Measurements from ENCODE around the gene UBE4B. TPM values are rescaled to one million over a fixed set of nuclear protein-coding genes. Genes with fewer than 3 reads are reported as not detected.

UBE4B gene
- total RNA-seq, 4 donors from 2014 or later: 31.2 to 48.6 (median 44.0) TPM

DNA sequence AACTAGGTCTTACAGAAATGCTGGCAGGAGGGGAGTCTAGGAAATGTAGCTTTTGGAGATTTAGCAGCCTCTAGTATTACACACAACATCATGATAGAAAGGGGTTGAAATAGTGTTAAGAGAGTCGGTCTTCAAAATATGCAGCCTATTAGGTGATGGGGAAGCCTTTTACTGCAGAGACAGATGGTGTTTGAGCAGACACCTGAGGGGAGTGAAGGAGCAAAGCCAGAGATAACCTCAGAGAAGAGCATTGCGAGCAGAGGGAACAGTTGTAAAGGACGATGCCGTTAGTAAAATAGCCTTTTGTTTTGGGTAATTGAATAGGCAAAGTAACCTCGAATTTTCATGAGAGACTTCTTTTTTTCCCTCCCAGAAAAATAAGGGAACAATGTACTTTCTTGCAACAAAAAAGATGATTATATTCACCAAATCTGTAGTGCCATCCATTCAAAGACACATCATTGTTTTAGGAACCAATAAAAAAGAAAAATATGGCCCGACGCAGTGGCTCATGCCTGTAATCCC lies 111.3 kb downstream of the UBE4B start:
- Histone ChIP-seq H3K27ac (peak overlapping the region in 1 of 4 donors; percentile 36), H3K9me3 (peaks cover 0 to 2% (median 0%) of the 10 kb centered on the region in 4 donors), H3K4me3 (no peak overlapping the region), H3K36me3 (peaks cover 0 to 76% (median 0%) of the 10 kb centered on the region in 3 donors), H3K4me1 (no peaks in the 10 kb centered on the region), H3K27me3 (no peaks in the 10 kb centered on the region)
- DNase-seq (ENCODE audit: low spot score in 2 of 2): no peak
- 47 to 61% methylated on average over 7 of the region's 7 CpGs for whole genome bisulfite sequencing, 2 donors
- no peak for TF ChIP-seq EP300 (IDR thresholded peaks at IDR 0.05)
- TF ChIP-seq POLR2A (IDR thresholded peaks at IDR 0.05): no peak
- TF ChIP-seq, protein P1, sequence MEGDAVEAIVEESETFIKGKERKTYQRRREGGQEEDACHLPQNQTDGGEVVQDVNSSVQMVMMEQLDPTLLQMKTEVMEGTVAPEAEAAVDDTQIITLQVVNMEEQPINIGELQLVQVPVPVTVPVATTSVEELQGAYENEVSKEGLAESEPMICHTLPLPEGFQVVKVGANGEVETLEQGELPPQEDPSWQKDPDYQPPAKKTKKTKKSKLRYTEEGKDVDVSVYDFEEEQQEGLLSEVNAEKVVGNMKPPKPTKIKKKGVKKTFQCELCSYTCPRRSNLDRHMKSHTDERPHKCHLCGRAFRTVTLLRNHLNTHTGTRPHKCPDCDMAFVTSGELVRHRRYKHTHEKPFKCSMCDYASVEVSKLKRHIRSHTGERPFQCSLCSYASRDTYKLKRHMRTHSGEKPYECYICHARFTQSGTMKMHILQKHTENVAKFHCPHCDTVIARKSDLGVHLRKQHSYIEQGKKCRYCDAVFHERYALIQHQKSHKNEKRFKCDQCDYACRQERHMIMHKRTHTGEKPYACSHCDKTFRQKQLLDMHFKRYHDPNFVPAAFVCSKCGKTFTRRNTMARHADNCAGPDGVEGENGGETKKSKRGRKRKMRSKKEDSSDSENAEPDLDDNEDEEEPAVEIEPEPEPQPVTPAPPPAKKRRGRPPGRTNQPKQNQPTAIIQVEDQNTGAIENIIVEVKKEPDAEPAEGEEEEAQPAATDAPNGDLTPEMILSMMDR (IDR thresholded peaks at IDR 0.05): no peak

DNA sequence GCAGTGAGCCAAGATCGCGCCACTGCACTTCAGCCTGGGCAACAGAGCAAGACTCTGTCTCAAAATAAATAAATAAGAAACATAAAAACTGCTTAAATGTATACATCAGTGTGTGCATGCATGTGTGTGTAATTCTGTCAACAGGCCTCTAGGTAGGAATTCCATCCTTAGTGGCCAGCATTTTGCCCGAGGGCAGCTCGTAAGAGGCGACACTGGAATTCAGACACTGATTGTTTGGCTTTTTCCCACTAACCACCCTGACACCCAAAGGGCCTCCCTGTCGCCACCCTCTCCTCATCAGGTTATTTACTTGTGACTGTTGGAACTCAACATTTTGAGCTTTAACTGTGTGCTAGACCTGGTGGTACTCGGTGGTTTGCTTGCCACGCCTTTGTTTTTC lies 113.6 kb downstream of the UBE4B start:
- no peaks in the 10 kb centered on the region for H3K9me3 ChIP-seq
- peaks cover 0 to 76% (median 0%) of the 10 kb centered on the region in 3 donors for H3K36me3 ChIP-seq
- no peak overlapping the region for H3K4me3 ChIP-seq
- H3K27me3 ChIP-seq: no peaks in the 10 kb centered on the region
- no peak for TF ChIP-seq EP300 (IDR thresholded peaks at IDR 0.05)
- TF ChIP-seq, protein P1 (IDR thresholded peaks at IDR 0.05): no peak
- TF ChIP-seq POLR2A (IDR thresholded peaks at IDR 0.05): no peak
- 92 to 94% methylated on average over 8 of the region's 8 CpGs for WGBS, 2 donors
- no peak overlapping the region for H3K27ac ChIP-seq
- DNase-seq (ENCODE audit: low spot score in 2 of 2): no peak
- H3K4me1 ChIP-seq: no peaks in the 10 kb centered on the region

DNA sequence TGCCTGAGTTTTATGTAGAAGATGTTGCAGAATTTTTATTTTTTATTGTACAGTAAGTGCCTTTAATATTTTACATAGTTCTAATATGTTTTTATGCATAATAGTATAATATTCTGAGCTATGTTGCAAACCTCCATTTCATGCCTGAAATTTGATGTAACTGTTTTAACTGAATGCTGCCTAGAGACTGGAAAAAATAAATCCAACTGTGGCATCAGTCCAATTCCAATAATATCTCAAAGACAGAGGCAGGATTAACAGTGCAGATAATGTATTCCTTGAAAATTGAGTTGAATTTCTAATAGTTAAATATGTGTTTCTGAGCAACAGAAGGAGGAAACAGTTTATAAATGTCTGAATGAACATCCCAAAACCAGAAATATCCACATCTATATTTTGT lies 116.5 kb downstream of the UBE4B start:
- peaks cover 0 to 85% (median 0%) of the 10 kb centered on the region in 3 donors for H3K36me3 ChIP-seq
- H3K9me3 ChIP-seq: no peaks in the 10 kb centered on the region
- TF ChIP-seq EP300 (IDR thresholded peaks at IDR 0.05) (no peak), POLR2A (IDR thresholded peaks at IDR 0.05) (no peak)
- TF ChIP-seq, protein P1 (IDR thresholded peaks at IDR 0.05): no peak
- H3K4me1 ChIP-seq: no peaks in the 10 kb centered on the region
- H3K27me3 ChIP-seq: no peaks in the 10 kb centered on the region
- H3K4me3 ChIP-seq: no peak overlapping the region
- DNase-seq (ENCODE audit: low spot score in 2 of 2): no peak
- H3K27ac ChIP-seq: no peak overlapping the region

DNA sequence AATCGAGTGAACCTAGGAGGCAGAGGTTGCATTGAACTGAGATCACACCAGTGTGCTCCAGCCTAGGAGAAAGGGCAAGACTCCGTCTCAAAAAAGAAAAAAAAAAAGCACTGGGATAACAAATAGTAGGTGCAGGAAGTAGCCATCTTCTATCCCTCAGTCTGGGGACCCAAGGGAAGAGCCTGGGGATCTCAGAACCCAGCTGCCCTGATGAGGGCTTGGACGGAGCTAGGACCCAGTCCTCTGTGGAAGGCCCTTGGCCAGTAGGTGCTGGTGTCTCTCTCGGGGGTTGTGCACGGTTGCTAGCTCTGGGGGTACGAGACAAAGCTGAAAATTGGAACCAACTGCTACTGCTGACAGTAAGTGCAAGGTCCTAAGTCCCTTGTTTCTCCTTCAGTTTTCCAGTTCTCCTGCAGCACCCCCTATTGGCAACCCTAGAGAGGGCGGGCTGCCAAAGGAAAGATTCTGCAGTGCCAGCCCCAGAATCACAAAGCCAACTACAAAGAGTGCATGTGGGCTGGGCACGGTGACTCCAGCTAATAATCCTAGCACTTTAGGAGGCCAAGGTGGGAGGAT lies 120.0 kb downstream of the UBE4B start:
- peak in 1 of 2 donors; percentile 54 for DNase-seq (ENCODE audit: low spot score in 2 of 2)
- no peak for TF ChIP-seq EP300 (IDR thresholded peaks at IDR 0.05)
- TF ChIP-seq, protein P1 (IDR thresholded peaks at IDR 0.05): peak; percentile 38 to 49 (median 41)
- no peaks in the 10 kb centered on the region for H3K9me3 ChIP-seq
- WGBS, 2 donors: 74 to 84% methylated on average over 8 of the region's 8 CpGs
- H3K27ac ChIP-seq: no peak overlapping the region
- peaks cover 0 to 86% (median 0%) of the 10 kb centered on the region in 3 donors for H3K36me3 ChIP-seq
- no peaks in the 10 kb centered on the region for H3K4me1 ChIP-seq
- H3K27me3 ChIP-seq: no peaks in the 10 kb centered on the region
- H3K4me3 ChIP-seq: no peak overlapping the region

DNA sequence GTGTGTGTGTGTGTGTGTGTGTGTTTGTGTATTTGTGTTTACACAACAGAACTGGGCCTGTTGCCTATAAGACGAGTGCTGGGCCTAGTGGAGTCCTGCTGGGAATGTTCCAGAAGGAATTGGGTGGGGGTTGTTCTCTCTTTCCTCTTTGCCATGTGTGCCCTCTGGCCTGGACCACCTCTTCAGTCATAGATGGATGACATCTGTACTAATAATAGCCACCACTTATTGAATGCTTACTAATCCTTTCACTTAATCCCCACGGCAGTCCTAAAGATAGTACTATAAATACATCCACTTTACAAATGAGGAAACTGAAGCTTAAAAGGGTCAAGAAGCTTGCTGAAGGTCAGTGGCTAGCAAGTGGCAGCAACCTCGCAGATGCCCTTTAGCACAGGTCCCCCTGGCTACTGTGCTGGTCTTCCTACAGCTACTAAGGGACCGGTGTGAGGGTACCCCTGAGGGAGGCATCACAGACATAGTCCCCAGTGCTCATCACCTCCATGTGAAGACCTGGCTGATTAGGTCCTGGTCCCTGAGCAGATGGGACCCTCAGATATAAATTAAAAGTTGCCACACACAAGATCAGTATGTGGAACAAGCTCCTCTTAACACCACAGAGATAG lies 122.4 kb downstream of the UBE4B start:
- Histone ChIP-seq H3K27me3 (no peaks in the 10 kb centered on the region), H3K27ac (no peak overlapping the region), H3K36me3 (peaks cover 0 to 89% (median 0%) of the 10 kb centered on the region in 3 donors), H3K4me3 (no peak overlapping the region), H3K9me3 (no peaks in the 10 kb centered on the region), H3K4me1 (no peaks in the 10 kb centered on the region)
- no peak for TF ChIP-seq EP300 (IDR thresholded peaks at IDR 0.05)
- TF ChIP-seq, protein P1 (IDR thresholded peaks at IDR 0.05): no peak
- 52 to 54% methylated on average over 4 of the region's 4 CpGs for WGBS, 2 donors
- DNase-seq (ENCODE audit: low spot score in 2 of 2): no peak
